Measurements from ENCODE around the gene GIMAP8. TPM values are rescaled to one million over a fixed set of nuclear protein-coding genes. Genes with fewer than 3 reads are reported as not detected.
"Not testable (repeated sequence)": the region's sequence is repeated elsewhere in the genome, so short reads cannot be mapped to it uniquely, and the experiment has no call there.

GIMAP8 gene
- total RNA-seq, 1 donor, result not detected

GRCh38 chr7:150479023-150479716, 28.7 kb downstream of the GIMAP8 start:
- no peaks in the 10 kb centered on the region for H3K27me3 ChIP-seq (ENCODE audit: insufficient read depth, low read length)
- no peak overlapping the region for H3K4me2 ChIP-seq (ENCODE audit: insufficient read depth, low read length)
- no peaks in the 10 kb centered on the region for H3K9me3 ChIP-seq (ENCODE audit: low read depth, low read length)
- no peaks in the 10 kb centered on the region for H3K36me3 ChIP-seq (ENCODE audit: insufficient read depth, low read length)
- H3K27ac ChIP-seq (ENCODE audit: low read depth, low read length), result no peak overlapping the region
- no peak overlapping the region for H3K4me3 ChIP-seq (ENCODE audit: insufficient read depth, low read length)
- no peak for DNase-seq (ENCODE audit: insufficient read length, low spot score, missing footprints)
- TF ChIP-seq, protein P1, sequence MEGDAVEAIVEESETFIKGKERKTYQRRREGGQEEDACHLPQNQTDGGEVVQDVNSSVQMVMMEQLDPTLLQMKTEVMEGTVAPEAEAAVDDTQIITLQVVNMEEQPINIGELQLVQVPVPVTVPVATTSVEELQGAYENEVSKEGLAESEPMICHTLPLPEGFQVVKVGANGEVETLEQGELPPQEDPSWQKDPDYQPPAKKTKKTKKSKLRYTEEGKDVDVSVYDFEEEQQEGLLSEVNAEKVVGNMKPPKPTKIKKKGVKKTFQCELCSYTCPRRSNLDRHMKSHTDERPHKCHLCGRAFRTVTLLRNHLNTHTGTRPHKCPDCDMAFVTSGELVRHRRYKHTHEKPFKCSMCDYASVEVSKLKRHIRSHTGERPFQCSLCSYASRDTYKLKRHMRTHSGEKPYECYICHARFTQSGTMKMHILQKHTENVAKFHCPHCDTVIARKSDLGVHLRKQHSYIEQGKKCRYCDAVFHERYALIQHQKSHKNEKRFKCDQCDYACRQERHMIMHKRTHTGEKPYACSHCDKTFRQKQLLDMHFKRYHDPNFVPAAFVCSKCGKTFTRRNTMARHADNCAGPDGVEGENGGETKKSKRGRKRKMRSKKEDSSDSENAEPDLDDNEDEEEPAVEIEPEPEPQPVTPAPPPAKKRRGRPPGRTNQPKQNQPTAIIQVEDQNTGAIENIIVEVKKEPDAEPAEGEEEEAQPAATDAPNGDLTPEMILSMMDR (IDR thresholded peaks at IDR 0.05; ENCODE audit: extremely low read depth, low read depth, low read length), result no peak
- no peaks in the 10 kb centered on the region for H4K20me1 ChIP-seq (ENCODE audit: insufficient read depth, low read length)
- H2AFZ ChIP-seq (ENCODE audit: low read length), result no peak overlapping the region
- H3K4me1 ChIP-seq (ENCODE audit: insufficient read depth, low read length), result no peaks in the 10 kb centered on the region
- H3K79me2 ChIP-seq (ENCODE audit: insufficient read depth, low read length), result no peaks in the 10 kb centered on the region

- Histone ChIP-seq H3K27ac (ENCODE audit: low read depth, low read length) (no peak overlapping the region), H4K20me1 (ENCODE audit: insufficient read depth, low read length) (no peaks in the 10 kb centered on the region)
- no peak for DNase-seq (ENCODE audit: insufficient read length, low spot score, missing footprints)
Measured at GRCh38 chr7:150481186-150481920, 30.9 kb downstream of the GIMAP8 start.

DNA sequence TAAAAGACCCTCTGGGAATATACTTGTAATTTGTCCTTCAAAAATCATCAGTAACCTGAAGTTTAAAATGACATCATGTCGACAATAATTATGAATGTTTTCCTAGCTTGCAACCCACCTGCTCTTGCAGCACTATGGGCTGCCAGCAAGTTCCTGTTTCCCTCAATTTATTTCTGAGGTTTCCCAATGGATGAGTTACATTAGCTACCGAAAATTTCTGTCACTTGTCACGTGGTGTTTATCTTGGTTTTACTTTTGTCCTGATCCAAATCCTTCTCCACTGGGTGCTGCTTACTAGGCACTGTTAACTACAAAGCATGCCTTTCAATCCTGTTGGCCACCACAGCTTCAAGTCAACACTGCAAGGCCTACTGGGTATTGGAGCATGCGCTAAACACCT, 31.5 kb downstream of the GIMAP8 start:
- no peak overlapping the region for H3K4me3 ChIP-seq (ENCODE audit: insufficient read depth, low read length)
- H3K27me3 ChIP-seq (ENCODE audit: insufficient read depth, low read length), result no peaks in the 10 kb centered on the region
- H3K4me2 ChIP-seq (ENCODE audit: insufficient read depth, low read length), result no peak overlapping the region
- H3K36me3 ChIP-seq (ENCODE audit: insufficient read depth, low read length), result no peaks in the 10 kb centered on the region
- no peak for DNase-seq (ENCODE audit: insufficient read length, low spot score, missing footprints)
- H3K79me2 ChIP-seq (ENCODE audit: insufficient read depth, low read length), result no peaks in the 10 kb centered on the region
- no peaks in the 10 kb centered on the region for H3K9me3 ChIP-seq (ENCODE audit: low read depth, low read length)
- TF ChIP-seq, protein P1 (IDR thresholded peaks at IDR 0.05; ENCODE audit: extremely low read depth, low read depth, low read length), result no peak
- H3K4me1 ChIP-seq (ENCODE audit: insufficient read depth, low read length), result no peaks in the 10 kb centered on the region
- H4K20me1 ChIP-seq (ENCODE audit: insufficient read depth, low read length), result no peaks in the 10 kb centered on the region
- no peak overlapping the region for H2AFZ ChIP-seq (ENCODE audit: low read length)
- no peak overlapping the region for H3K27ac ChIP-seq (ENCODE audit: low read depth, low read length)

More at GRCh38 chr7:150481186-150481920, 30.9 kb downstream of the GIMAP8 start:
- no peaks in the 10 kb centered on the region for H3K9me3 ChIP-seq (ENCODE audit: low read depth, low read length)
- H2AFZ ChIP-seq (ENCODE audit: low read length), result no peak overlapping the region
- no peaks in the 10 kb centered on the region for H3K79me2 ChIP-seq (ENCODE audit: insufficient read depth, low read length)
- no peaks in the 10 kb centered on the region for H3K36me3 ChIP-seq (ENCODE audit: insufficient read depth, low read length)
- H3K4me3 ChIP-seq (ENCODE audit: insufficient read depth, low read length), result no peak overlapping the region
- H3K4me2 ChIP-seq (ENCODE audit: insufficient read depth, low read length), result no peak overlapping the region
- H3K27me3 ChIP-seq (ENCODE audit: insufficient read depth, low read length), result no peaks in the 10 kb centered on the region
- TF ChIP-seq, protein P1 (IDR thresholded peaks at IDR 0.05; ENCODE audit: extremely low read depth, low read depth, low read length), result no peak
- no peaks in the 10 kb centered on the region for H3K4me1 ChIP-seq (ENCODE audit: insufficient read depth, low read length)

GRCh38 chr7:150483514-150483913, 33.1 kb downstream of the GIMAP8 start:
- not testable (repeated sequence) for H3K36me3 ChIP-seq (ENCODE audit: insufficient read depth, low read length); H4K20me1 ChIP-seq (ENCODE audit: insufficient read depth, low read length); H3K79me2 ChIP-seq (ENCODE audit: insufficient read depth, low read length); H3K4me3 ChIP-seq (ENCODE audit: insufficient read depth, low read length); H3K9me3 ChIP-seq (ENCODE audit: low read depth, low read length); H3K4me2 ChIP-seq (ENCODE audit: insufficient read depth, low read length); H3K27me3 ChIP-seq (ENCODE audit: insufficient read depth, low read length); H3K4me1 ChIP-seq (ENCODE audit: insufficient read depth, low read length); H3K27ac ChIP-seq (ENCODE audit: low read depth, low read length); DNase-seq (ENCODE audit: insufficient read length, low spot score, missing footprints); H2AFZ ChIP-seq (ENCODE audit: low read length)

- H4K20me1 ChIP-seq (ENCODE audit: insufficient read depth, low read length); H3K4me3 ChIP-seq (ENCODE audit: insufficient read depth, low read length); H3K27ac ChIP-seq (ENCODE audit: low read depth, low read length); H3K36me3 ChIP-seq (ENCODE audit: insufficient read depth, low read length); H3K27me3 ChIP-seq (ENCODE audit: insufficient read depth, low read length); H2AFZ ChIP-seq (ENCODE audit: low read length); H3K4me1 ChIP-seq (ENCODE audit: insufficient read depth, low read length); H3K4me2 ChIP-seq (ENCODE audit: insufficient read depth, low read length); H3K79me2 ChIP-seq (ENCODE audit: insufficient read depth, low read length); DNase-seq (ENCODE audit: insufficient read length, low spot score, missing footprints); H3K9me3 ChIP-seq (ENCODE audit: low read depth, low read length): not testable (repeated sequence)
Measured at GRCh38 chr7:150484071-150484470, 33.6 kb downstream of the GIMAP8 start.

Data from osteoblast (primary cell).